Measurements from ENCODE around the gene ZNG1F.
"Not testable (repeated sequence)": the region's sequence is repeated elsewhere in the genome, so short reads cannot be mapped to it uniquely, and the experiment has no call there.

Gene ZNG1F

DNA sequence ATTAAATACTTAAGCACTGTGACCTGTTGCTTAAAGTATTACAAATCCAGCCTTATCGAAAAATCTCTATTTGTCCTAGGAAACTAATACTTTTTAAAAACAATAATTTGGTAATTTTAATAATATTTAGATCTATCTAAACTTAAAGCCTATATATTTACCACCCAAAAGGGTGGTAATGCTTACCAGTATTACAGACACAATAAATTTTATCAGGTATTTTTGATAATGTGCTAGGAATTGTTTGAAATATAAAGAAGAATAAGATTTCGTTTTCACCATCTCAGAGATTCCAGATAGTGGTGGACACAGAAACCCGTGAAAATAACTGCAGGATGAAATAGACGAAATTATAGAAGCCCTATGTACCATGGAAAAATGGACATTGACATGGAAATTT, 68.4 kb downstream of the ZNG1F start:
- not testable (repeated sequence) for DNase-seq

DNA sequence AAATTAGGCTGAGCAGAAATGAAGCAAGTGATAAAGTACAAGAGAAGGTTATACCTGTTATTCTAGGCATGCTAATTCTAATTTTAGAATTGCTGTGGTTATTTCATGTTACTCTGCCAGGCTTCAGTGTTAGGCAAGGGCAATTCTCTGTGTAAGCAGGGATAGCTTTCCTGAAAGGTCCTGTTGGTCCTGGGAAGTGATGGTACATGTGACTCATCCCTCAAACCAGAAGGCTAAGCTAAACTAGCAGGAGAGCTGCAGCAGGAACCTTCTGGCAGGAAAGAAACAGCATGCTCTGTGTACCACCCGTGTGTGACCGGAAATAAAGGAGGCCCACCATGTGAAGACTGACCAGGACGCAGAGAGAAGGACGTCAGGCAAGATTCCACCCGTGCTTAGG, 69.4 kb downstream of the ZNG1F start:
- DNase-seq, result not testable (repeated sequence)

DNA sequence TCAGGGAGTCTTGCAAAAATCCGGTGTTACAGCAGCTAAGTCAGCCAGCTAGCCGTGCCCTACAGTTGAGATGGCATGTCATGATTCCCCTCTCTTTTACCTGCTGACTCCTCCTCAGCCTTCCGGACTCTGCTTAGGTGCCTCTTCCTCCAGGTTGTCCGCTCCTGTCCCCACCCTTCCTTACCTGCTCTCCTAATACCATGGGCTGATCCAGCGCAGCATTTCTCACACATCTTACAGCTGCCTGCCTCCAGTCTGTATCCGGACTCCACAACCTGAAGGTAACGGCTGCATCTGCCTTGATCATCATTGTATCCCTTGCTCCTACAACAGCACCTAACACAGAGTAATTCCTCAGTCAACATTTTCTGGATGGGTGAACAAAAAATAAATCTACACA, 69.8 kb downstream of the ZNG1F start:
- not testable (repeated sequence) for DNase-seq

DNA sequence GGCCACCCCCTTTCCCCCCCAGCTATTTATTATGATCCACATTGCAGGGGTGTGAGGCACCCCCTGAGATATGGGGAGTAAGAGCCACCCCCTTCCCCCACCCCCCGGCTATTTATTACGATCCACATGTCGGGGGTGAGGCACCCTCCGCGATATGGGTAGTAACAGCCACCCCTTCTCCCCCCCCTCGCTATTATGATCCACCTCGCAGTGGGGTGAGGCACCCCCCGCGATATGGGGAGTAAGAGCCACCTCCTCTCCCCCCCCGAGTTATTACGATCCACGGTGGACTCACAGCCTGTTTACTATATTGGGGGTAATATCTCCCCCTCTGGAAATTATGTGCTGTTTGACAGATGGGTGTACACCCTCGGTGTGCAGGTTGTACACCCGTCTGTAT, 75.8 kb downstream of the ZNG1F start:
- not testable (repeated sequence) for DNase-seq

DNA sequence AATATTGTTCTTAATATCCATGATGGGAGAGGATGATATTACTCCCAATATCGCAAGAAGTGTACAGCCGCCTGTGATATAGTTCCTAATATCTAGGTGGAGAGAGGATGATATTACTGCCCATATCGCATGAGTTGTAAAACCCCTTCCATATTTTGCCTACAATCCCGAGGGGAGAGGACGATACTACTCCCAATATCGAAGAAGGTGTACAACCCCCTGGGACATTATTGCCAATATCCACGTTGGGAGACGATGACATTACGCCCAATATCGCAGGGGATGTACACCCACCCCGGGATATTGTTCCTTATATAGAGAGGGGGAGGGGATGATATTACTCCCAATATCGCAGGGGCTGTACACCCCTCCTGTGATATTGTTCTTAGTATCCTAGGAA, 77.7 kb downstream of the ZNG1F start:
- DNase-seq, result not testable (repeated sequence)

DNA sequence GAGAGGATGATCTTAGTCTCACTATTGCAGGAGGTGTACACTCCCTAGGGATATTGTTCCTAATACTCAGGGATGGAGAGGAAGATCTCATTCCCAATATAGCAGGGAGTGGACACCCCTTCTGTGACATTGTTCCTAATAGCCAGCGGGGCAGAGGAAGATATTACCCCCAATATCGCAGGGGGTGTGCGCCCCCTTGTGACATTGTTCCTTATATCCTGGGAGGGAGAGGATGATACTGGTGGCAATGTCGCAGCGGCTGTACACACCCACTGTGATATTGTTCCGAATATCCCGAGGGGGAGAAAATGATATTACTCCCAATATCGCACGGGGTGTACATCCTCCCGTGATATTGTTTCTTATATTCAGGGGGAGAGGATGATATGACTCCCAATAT, 78.2 kb downstream of the ZNG1F start:
- peak; percentile 12 for DNase-seq

DNA sequence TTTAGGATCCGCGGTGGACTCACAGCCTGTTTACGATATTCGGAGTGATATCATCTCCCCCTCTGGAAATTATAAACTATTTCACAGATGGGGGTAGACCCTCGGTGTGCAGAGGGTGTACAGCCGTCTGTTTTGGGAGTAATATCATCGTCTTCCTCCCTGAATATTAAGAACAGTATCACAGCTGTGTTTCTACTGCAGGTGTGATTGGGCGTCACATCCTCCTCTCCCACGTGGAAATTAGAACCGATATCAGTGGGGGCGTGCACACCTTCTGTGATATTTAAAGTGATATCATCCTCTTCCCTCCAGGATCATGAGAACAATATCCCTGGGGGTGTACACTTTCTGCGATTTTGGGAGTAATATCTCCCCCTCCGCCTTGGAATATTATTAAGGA, 79.9 kb downstream of the ZNG1F start:
- DNase-seq, result not testable (repeated sequence)

DNA sequence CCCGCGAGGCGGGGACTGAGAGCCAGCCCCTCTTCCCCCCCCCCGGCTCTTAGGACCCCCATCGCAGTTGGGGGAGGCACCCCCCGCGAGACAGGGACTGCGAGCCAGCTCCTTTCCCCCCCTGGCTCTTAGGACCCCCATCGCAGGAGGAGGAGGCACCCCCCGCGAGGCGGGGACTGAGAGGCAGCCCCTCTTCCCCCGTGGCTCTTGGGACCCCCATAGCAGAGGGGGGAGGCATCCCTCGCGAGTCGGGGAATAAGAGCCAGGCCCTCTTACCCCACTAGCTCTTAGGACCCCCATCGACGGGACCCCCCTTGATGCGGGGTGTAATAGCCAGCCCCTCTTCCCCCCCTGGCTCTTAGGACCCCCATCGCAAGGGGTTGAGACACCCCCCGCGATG, 80.3 kb downstream of the ZNG1F start:
- DNase-seq, result not testable (repeated sequence)

DNA sequence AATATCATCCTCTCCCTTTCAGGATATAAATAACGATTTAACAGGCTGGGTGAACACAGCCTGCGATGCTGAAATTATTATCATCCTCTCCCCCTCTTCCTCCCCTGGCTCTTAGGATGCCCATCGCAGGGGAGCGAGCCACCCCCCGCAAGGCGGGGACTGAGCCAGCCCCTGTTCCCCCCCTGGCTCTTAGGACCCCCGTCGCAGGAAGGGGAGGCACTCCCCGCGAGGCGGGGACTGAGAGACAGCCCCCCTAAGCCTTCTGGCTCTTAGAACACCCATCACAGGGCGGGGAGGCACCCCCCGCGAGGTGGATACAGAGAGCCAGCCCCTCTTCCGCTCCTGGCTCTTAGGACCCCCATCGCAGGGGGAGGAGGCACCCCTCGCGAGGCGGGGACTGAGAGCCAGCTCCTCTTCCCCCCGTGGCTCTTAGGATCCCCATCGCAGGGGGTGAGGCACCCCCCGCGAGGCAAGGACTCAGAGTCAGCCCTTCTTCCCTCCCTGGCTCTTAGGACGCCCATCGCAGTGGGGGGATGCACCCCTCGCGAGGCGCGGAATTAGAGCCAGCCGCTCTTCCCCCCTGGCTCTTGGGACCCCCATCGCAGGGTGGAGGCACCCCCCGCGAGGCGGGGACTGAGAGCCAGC, 82.5 kb downstream of the ZNG1F start:
- DNase-seq, result not testable (repeated sequence)

DNA sequence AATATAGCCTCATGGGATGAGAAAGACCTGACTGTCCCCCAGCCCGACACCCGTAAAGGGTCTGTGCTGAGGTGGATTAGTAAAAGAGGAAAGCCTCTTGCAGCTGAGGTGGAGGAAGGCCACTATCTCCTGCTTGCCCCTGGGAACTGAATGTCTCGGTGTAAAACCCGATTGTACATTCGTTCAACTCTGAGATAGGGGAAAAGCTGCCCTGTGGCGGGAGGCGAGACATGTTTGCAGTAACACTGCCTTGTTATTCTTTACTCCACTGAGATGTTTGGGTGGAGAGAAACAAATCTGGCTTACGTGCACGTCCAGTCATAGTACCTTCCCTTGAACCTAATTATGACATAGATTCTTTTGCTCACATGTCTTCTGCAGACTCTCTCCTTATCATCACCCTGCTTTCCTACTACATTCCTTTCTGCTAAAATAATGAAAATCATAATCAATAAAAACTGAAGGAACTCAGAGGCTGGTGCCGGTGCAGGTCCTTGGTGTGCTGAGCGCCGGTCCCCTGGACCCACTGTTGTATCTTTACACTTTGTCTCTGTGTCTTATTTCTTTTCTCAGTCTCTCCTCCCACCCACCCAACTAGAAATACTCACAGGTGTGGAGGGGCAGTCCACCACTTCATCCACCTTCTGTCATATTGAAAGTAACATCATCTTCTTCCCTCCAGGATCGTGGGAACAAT, 83.4 kb downstream of the ZNG1F start:
- DNase-seq, result not testable (repeated sequence)

DNA sequence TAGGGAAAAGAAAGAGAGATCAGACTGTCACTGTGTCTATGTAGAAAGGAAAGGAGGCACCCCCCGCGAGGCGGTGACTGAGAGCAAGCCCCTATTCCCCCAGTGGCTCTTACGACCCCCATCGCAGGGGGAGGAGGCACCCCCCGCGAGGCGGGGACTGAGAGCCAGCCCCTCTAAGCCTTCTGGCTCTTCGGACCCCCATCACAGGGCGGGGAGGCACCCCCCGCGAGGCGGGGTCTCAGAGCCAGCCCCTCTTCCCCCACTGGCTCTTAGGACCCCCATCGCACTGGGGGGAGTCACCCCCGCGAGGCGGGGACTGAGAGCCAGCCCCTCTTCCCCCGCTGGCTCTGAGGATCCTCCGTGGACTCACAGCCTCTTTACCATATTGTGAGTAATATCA, 84.6 kb downstream of the ZNG1F start:
- DNase-seq, result not testable (repeated sequence)

DNA sequence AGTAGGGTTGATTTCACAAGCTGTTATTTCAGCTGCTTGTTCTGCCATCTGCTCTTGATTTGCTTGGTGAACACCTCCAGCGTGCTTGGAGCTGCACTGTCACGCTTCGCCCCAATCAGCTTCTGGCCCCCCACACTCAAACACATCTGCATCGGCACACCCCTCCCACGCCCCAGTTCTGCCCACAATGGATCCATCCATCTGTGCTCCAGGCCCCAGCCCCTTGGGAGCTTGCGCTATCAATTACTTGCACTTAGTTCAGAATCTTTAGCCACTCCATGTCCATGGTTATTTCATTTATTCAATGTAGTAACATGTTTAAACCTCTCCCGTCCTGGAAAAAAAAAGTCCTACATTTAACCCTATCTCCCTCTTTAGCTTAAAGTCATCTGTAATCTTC, 88.6 kb downstream of the ZNG1F start:
- DNase-seq, result not testable (repeated sequence)

DNA sequence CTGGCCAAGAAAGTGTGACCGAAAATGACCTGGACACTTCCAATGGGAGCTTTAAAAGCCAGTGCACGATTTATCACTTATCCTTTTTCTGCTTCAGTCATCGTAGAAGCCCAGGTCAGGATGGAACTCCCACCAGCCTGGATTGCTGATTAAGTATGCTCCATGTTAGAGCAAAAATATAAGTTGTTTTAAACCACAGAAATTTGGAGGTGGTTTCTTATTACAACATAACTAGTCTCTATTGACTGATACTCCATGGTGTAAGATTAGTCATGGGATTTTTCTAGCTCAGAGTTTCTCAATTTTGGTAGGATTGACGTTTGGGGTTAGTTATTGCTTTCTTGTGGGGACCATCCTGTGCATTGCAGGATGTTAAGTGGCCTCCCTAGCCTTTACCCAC, 90.4 kb downstream of the ZNG1F start:
- DNase-seq, result not testable (repeated sequence)

DNA sequence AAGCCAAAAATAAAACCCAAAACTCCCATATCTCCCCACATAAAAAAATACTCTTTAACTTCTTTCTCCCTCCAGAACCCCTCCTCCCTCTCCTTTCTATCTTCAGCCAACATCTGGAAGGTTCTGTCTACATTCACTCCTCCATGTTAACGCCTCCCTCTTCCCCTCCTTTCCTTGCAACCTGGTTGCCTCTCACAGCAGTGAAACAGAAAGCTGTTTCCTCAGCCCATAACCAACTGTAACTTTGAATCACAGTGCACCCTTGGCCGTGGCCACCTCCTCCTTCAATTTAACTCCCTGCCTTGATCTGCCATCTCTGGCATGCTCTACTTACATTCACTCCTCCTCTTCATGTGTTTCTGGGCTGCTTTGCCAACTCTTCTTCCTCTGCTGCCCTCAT, 94.1 kb downstream of the ZNG1F start:
- not testable (repeated sequence) for DNase-seq

DNA sequence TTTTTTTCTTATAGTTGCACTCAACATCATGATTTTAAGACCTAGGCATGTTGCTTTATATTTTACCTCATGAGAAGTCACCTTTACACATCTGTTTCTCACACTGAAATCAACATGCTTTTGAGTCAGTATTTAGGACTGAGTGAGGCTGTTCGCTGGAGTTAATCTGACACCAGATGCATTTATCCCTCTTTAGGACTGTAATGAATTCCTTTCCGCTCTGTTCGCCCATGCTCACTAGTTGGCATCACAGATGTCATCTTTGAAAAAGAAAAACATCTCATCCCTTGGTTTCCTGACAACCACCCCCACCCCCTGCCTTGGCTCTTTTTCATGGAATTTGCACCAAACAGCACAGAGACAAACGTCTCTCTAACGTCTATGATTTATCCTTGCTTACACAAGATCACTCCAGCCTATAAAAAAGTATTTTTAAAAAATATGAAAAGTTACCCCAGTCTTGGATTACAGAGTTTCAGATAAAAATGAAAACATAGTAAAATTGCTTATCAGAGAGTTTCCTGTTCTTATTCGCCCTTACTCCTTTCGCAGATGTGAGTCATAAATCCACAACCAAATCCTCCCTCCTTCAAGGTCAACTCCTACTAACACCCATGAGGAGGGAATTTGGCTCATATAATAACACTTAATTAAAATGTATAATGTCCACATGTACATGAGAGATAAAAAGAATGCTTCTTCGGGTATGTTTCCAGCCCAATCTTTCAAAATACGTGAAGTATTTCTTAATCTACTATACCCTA, 94.9 kb downstream of the ZNG1F start:
- DNase-seq, result not testable (repeated sequence)

DNA sequence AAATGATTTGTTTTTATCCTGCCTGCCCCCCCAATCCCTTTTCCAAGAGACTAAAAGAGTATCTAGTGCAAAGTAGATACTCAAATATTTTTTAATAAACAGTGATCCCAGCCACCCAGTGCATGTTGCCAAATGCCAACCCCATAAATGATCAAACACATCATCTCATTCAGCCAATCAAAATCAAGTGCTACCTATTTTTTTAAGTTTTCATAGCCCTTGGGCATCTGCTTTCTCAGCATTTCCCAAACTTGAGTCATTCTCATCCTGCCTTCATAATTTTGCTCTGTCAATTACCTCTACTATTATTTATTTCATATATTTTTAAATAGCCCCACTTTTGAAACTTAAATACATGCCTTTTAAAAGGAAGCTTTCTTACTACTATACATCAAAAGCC, 98.2 kb downstream of the ZNG1F start:
- not testable (repeated sequence) for DNase-seq

DNA sequence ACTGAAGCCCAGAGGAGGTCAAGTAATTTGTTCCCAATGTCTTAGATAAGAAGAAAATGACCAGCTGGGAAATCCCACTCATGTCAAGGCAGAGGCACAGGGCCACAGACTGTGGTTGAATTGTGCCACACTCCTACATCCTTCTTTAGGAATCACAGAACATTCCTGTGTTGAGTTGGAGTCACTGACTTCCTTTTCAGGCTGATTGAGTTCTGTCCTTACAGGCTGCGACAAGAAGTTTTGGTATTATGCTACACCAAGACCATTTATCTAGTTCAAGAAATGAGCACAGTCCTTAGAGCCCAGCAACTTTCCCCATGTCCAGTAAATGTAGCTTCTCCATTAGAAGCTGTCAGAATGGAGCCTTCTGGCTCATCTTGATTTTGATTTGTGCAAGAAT, 98.7 kb downstream of the ZNG1F start:
- DNase-seq, result not testable (repeated sequence)

DNA sequence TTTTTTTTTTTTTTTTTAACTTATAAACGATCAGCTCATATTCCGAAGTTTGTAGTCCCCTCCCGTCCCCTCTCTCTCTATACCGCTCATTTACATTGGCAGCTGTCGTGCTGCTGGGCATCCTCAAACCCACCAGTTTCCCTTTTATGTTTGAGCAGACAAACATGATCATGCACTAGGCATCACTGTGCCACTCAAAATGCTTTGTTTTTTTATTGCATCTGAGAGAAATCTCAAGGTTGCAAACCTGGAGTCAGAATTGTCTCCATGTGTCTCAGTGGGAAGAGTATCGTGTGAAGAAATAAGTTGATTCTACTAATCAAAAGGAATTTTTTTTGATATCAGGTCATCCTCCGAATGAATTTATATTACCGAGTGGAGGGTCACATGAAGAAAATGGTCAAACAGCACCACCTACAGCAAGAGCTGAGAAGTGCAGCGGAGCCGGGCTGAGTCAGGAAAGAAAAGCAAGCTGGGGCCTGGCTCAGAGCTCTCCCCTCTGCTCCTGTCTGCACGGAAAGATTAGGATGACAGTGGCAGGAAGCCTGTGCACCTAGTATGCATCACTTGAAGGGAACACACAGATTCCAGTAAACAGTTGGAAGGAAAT, 100.6 kb downstream of the ZNG1F start:
- DNase-seq, result not testable (repeated sequence)

DNA sequence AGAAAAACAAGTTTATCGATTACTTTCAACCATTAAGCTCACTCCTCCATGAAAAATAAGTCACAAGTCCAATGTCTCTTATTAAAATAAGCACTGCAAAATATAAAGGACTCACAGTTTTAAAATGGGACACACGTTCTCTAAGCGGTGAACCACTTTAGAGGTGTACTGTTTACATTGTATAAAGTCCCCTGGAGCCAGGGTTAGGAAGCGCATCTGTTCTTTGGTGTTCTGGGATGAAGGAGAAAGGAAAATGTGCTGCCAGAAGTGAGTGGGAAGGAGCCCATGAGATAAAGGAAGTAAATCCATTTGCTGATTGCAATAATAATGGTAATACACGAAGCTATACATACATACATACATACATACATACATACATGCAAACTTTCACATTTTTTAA, 101.2 kb downstream of the ZNG1F start:
- DNase-seq, result not testable (repeated sequence)

DNA sequence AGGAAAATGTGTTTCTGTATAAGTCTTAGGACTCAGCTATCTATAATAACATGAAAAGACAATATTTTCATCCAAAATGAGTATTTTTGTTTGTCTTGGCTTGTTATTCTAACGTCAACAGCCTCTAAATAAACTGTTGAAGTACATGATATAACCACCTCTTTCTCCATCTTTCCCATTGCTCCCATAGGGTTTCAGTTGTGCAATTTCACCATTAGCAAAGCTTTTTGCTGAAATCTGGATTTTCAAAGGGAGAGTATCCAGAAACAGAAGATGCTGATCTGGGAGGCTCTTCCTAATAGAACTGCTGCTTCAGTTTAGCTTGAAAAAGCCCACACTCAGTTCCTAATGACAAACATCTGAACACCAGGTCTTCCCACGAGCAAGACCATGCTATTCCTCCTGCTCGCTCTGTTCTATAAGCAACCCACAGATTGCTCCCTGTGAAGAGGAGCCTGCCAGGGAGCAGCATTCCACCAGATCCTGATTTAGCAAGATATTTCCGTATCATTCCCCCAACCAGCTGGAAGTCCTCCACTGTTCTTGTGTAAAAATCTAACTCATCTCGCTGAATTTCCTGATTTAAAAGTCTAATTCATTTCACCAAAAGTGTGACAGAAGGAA, 101.8 kb downstream of the ZNG1F start:
- not testable (repeated sequence) for DNase-seq

DNA sequence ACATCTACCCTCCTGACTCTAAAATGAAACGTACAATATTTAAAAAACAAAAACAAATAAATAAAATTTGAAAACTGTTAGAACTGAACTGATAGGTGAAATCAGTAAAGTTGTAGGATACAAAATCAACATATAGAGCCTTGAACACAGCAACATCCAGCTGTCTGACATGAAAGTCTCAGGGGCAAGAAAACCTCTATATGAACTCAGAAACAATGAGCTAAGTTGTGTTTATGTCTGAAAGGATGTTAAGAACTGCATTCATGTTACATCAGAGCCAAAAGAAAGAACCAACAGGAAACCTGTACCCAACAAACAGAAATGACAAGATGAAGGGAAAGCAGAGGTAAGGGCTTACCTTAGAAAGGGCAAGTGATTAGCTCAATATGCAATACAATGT, 102.4 kb downstream of the ZNG1F start:
- DNase-seq, result not testable (repeated sequence)

DNA sequence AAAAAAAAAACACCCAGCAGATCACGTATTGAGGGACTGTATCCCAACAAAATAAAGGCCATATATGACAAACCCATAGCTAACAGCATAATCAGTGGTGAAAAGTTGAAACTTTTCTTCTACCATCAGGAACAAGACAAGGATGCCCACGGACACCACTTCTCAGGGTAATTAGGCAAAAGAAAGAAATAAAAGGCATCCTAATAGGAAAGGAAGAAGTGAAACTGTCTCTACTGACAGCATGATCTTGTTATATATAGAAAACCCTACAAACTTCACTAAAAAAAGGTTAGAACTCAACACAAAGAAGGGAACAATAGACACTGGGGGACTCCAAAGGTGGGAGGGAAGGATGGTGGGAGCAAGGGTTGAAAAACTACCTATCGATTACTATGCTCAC, 102.9 kb downstream of the ZNG1F start:
- DNase-seq, result not testable (repeated sequence)

DNA sequence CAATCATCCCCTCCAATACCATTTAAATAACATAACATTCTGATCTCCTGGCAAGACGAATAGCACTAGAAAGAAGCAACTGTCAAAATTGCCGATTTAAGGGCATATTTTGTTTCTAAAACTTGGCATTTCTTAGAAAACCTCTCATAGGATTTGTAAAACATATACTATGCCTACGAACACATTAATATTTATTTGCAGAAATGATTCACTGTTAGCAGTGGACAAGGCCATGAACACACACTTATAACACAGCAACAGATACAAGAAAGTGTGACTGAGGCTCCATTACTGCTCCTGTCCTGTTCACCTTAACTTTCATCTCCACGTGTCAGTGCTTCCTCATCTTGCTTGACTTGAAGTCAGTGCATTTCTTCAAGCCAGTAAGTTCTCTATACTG, 106.8 kb downstream of the ZNG1F start:
- DNase-seq, result not testable (repeated sequence)

All from hematopoietic multipotent progenitor cell treated with erythropoietin and hydrocortisone succinate and interleukin-3 and kit ligand, for 8 days (in vitro differentiated cells).